ENCODE results near the gene BCKDHB.

BCKDHB gene

GRCh38 chr6:80356545-80356944 lies 250.1 kb downstream of the BCKDHB start:
- Histone ChIP-seq H3K4me3 (ENCODE audit: low read length) (no peak overlapping the region), H3K36me3 (ENCODE audit: control insufficient read depth, insufficient read depth, low read length) (no peaks in the 10 kb centered on the region), H3K79me2 (ENCODE audit: control insufficient read depth, insufficient read depth, low read length) (no peaks in the 10 kb centered on the region), H4K8ac (ENCODE audit: low read depth, low read length) (no peak overlapping the region), H3K18ac (ENCODE audit: low read length) (no peak overlapping the region), H3K27me3 (ENCODE audit: insufficient read depth, low read length, poor library complexity) (no peaks in the 10 kb centered on the region), H3K4ac (ENCODE audit: low read depth, low read length) (no peak overlapping the region), H3K23ac (ENCODE audit: low read length) (no peak overlapping the region), H3K4me1 (ENCODE audit: control insufficient read depth, low read depth, low read length) (no peaks in the 10 kb centered on the region), H2AK5ac (ENCODE audit: low read length) (no peak overlapping the region), H3K27ac (ENCODE audit: low read depth, low read length) (no peak overlapping the region), H2BK120ac (ENCODE audit: low read depth, low read length) (no peak overlapping the region), H2BK5ac (ENCODE audit: low read length) (no peak overlapping the region), H3K4me2 (ENCODE audit: low read length) (no peak overlapping the region), H3K56ac (ENCODE audit: low read length) (no peak overlapping the region), H3K79me1 (ENCODE audit: low read length) (no peaks in the 10 kb centered on the region), H2BK15ac (replicated peaks; ENCODE audit: low read depth) (no peak overlapping the region), H4K5ac (ENCODE audit: low read length) (no peak overlapping the region), H3K9ac (ENCODE audit: low read length) (no peak overlapping the region)
- DNase-seq, result no peak
- WGBS (ENCODE audit: extremely low coverage, insufficient coverage, low lambda C conversion rate), result no CpG with 5 or more reads among the region's 2 CpGs

GRCh38 chr6:80357081-80357480 lies 250.6 kb downstream of the BCKDHB start:
- Histone ChIP-seq H2AK5ac (ENCODE audit: low read length) (no peak overlapping the region), H2BK5ac (ENCODE audit: low read length) (no peak overlapping the region)
- WGBS (ENCODE audit: extremely low coverage, insufficient coverage, low lambda C conversion rate), result no CpG with 5 or more reads among the region's 2 CpGs

GRCh38 chr6:80357674-80358073 lies 251.2 kb downstream of the BCKDHB start:
- Histone ChIP-seq H2BK15ac (replicated peaks; ENCODE audit: low read depth) (no peak overlapping the region), H3K9ac (ENCODE audit: low read length) (no peak overlapping the region), H4K8ac (ENCODE audit: low read depth, low read length) (no peak overlapping the region), H3K18ac (ENCODE audit: low read length) (no peak overlapping the region), H3K79me1 (ENCODE audit: low read length) (no peaks in the 10 kb centered on the region), H2AK5ac (ENCODE audit: low read length) (no peak overlapping the region), H3K4me1 (ENCODE audit: control insufficient read depth, low read depth, low read length) (no peaks in the 10 kb centered on the region), H3K23ac (ENCODE audit: low read length) (no peak overlapping the region), H3K56ac (ENCODE audit: low read length) (no peak overlapping the region), H3K27me3 (ENCODE audit: insufficient read depth, low read length, poor library complexity) (no peaks in the 10 kb centered on the region), H2BK120ac (ENCODE audit: low read depth, low read length) (no peak overlapping the region), H3K4me2 (ENCODE audit: low read length) (no peak overlapping the region), H3K36me3 (ENCODE audit: control insufficient read depth, insufficient read depth, low read length) (no peaks in the 10 kb centered on the region), H3K4me3 (ENCODE audit: low read length) (no peak overlapping the region), H3K27ac (ENCODE audit: low read depth, low read length) (no peak overlapping the region), H3K4ac (ENCODE audit: low read depth, low read length) (no peak overlapping the region), H4K5ac (ENCODE audit: low read length) (no peak overlapping the region), H2BK5ac (ENCODE audit: low read length) (no peak overlapping the region), H3K79me2 (ENCODE audit: control insufficient read depth, insufficient read depth, low read length) (no peaks in the 10 kb centered on the region)
- WGBS (ENCODE audit: extremely low coverage, insufficient coverage, low lambda C conversion rate), result no CpG with 5 or more reads among the region's 2 CpGs
- no peak for DNase-seq

More at GRCh38 chr6:80357081-80357480, 250.6 kb downstream of the BCKDHB start:
- no peak overlapping the region for H2BK15ac ChIP-seq (replicated peaks; ENCODE audit: low read depth)
- H3K18ac ChIP-seq (ENCODE audit: low read length), result no peak overlapping the region
- no peak overlapping the region for H3K4me3 ChIP-seq (ENCODE audit: low read length)
- H3K79me1 ChIP-seq (ENCODE audit: low read length), result no peaks in the 10 kb centered on the region
- H3K27me3 ChIP-seq (ENCODE audit: insufficient read depth, low read length, poor library complexity), result no peaks in the 10 kb centered on the region
- no peak for DNase-seq
- H2BK120ac ChIP-seq (ENCODE audit: low read depth, low read length), result no peak overlapping the region
- no peak overlapping the region for H3K27ac ChIP-seq (ENCODE audit: low read depth, low read length)
- H3K79me2 ChIP-seq (ENCODE audit: control insufficient read depth, insufficient read depth, low read length), result no peaks in the 10 kb centered on the region
- no peak overlapping the region for H3K56ac ChIP-seq (ENCODE audit: low read length)
- H3K4ac ChIP-seq (ENCODE audit: low read depth, low read length), result no peak overlapping the region
- H3K4me1 ChIP-seq (ENCODE audit: control insufficient read depth, low read depth, low read length), result no peaks in the 10 kb centered on the region
- H4K8ac ChIP-seq (ENCODE audit: low read depth, low read length), result no peak overlapping the region
- H4K5ac ChIP-seq (ENCODE audit: low read length), result no peak overlapping the region
- no peak overlapping the region for H3K9ac ChIP-seq (ENCODE audit: low read length)
- H3K23ac ChIP-seq (ENCODE audit: low read length), result no peak overlapping the region
- no peak overlapping the region for H3K4me2 ChIP-seq (ENCODE audit: low read length)
- no peaks in the 10 kb centered on the region for H3K36me3 ChIP-seq (ENCODE audit: control insufficient read depth, insufficient read depth, low read length)

GRCh38 chr6:80363501-80364122 lies 257.1 kb downstream of the BCKDHB start:
- Histone ChIP-seq H3K4me1 (ENCODE audit: control insufficient read depth, low read depth, low read length) (no peaks in the 10 kb centered on the region), H2BK15ac (replicated peaks; ENCODE audit: low read depth) (no peak overlapping the region), H4K5ac (ENCODE audit: low read length) (no peak overlapping the region), H3K4ac (ENCODE audit: low read depth, low read length) (no peak overlapping the region), H2BK120ac (ENCODE audit: low read depth, low read length) (no peak overlapping the region), H3K27me3 (ENCODE audit: insufficient read depth, low read length, poor library complexity) (no peaks in the 10 kb centered on the region), H3K56ac (ENCODE audit: low read length) (no peak overlapping the region), H3K9ac (ENCODE audit: low read length) (no peak overlapping the region), H3K36me3 (ENCODE audit: control insufficient read depth, insufficient read depth, low read length) (no peaks in the 10 kb centered on the region), H4K8ac (ENCODE audit: low read depth, low read length) (no peak overlapping the region), H3K4me3 (ENCODE audit: low read length) (no peak overlapping the region), H3K79me1 (ENCODE audit: low read length) (no peaks in the 10 kb centered on the region), H2BK5ac (ENCODE audit: low read length) (no peak overlapping the region), H3K23ac (ENCODE audit: low read length) (no peak overlapping the region), H3K79me2 (ENCODE audit: control insufficient read depth, insufficient read depth, low read length) (no peaks in the 10 kb centered on the region), H2AK5ac (ENCODE audit: low read length) (no peak overlapping the region), H3K18ac (ENCODE audit: low read length) (no peak overlapping the region), H3K4me2 (ENCODE audit: low read length) (no peak overlapping the region), H3K27ac (ENCODE audit: low read depth, low read length) (no peak overlapping the region)
- DNase-seq, result no peak
- no CpG with 5 or more reads among the region's 3 CpGs for WGBS (ENCODE audit: extremely low coverage, insufficient coverage, low lambda C conversion rate)

- WGBS (ENCODE audit: extremely low coverage, insufficient coverage, low lambda C conversion rate), result no CpG with 5 or more reads among the region's 3 CpGs
Measured at GRCh38 chr6:80364149-80364548, 257.7 kb downstream of the BCKDHB start.

GRCh38 chr6:80366051-80366450 lies 259.6 kb downstream of the BCKDHB start:
- H3K79me1 ChIP-seq (ENCODE audit: low read length), result no peaks in the 10 kb centered on the region
- H2AK5ac ChIP-seq (ENCODE audit: low read length), result no peak overlapping the region
- no peak overlapping the region for H3K4ac ChIP-seq (ENCODE audit: low read depth, low read length)
- no peak overlapping the region for H2BK15ac ChIP-seq (replicated peaks; ENCODE audit: low read depth)
- H3K4me1 ChIP-seq (ENCODE audit: control insufficient read depth, low read depth, low read length), result no peaks in the 10 kb centered on the region
- no peaks in the 10 kb centered on the region for H3K27me3 ChIP-seq (ENCODE audit: insufficient read depth, low read length, poor library complexity)
- no peak overlapping the region for H4K8ac ChIP-seq (ENCODE audit: low read depth, low read length)
- H3K79me2 ChIP-seq (ENCODE audit: control insufficient read depth, insufficient read depth, low read length), result no peaks in the 10 kb centered on the region
- no peak overlapping the region for H4K5ac ChIP-seq (ENCODE audit: low read length)
- no peak overlapping the region for H3K18ac ChIP-seq (ENCODE audit: low read length)
- H3K4me2 ChIP-seq (ENCODE audit: low read length), result no peak overlapping the region
- WGBS (ENCODE audit: extremely low coverage, insufficient coverage, low lambda C conversion rate), result no CpG with 5 or more reads among the region's 4 CpGs
- H2BK5ac ChIP-seq (ENCODE audit: low read length), result no peak overlapping the region
- no peak overlapping the region for H2BK120ac ChIP-seq (ENCODE audit: low read depth, low read length)
- H3K36me3 ChIP-seq (ENCODE audit: control insufficient read depth, insufficient read depth, low read length), result no peaks in the 10 kb centered on the region
- DNase-seq, result no peak
- H3K27ac ChIP-seq (ENCODE audit: low read depth, low read length), result no peak overlapping the region
- no peak overlapping the region for H3K4me3 ChIP-seq (ENCODE audit: low read length)
- H3K56ac ChIP-seq (ENCODE audit: low read length), result no peak overlapping the region
- H3K9ac ChIP-seq (ENCODE audit: low read length), result no peak overlapping the region
- no peak overlapping the region for H3K23ac ChIP-seq (ENCODE audit: low read length)

More at GRCh38 chr6:80364149-80364548, 257.7 kb downstream of the BCKDHB start:
- Histone ChIP-seq H3K56ac (ENCODE audit: low read length) (no peak overlapping the region), H3K4me1 (ENCODE audit: control insufficient read depth, low read depth, low read length) (no peaks in the 10 kb centered on the region), H2BK15ac (replicated peaks; ENCODE audit: low read depth) (no peak overlapping the region), H3K36me3 (ENCODE audit: control insufficient read depth, insufficient read depth, low read length) (no peaks in the 10 kb centered on the region), H3K79me2 (ENCODE audit: control insufficient read depth, insufficient read depth, low read length) (no peaks in the 10 kb centered on the region), H3K79me1 (ENCODE audit: low read length) (no peaks in the 10 kb centered on the region), H3K23ac (ENCODE audit: low read length) (no peak overlapping the region), H2AK5ac (ENCODE audit: low read length) (no peak overlapping the region), H3K9ac (ENCODE audit: low read length) (no peak overlapping the region), H3K27ac (ENCODE audit: low read depth, low read length) (no peak overlapping the region), H3K4me3 (ENCODE audit: low read length) (no peak overlapping the region), H2BK120ac (ENCODE audit: low read depth, low read length) (no peak overlapping the region), H3K4ac (ENCODE audit: low read depth, low read length) (no peak overlapping the region), H3K18ac (ENCODE audit: low read length) (no peak overlapping the region), H3K27me3 (ENCODE audit: insufficient read depth, low read length, poor library complexity) (no peaks in the 10 kb centered on the region), H3K4me2 (ENCODE audit: low read length) (no peak overlapping the region), H2BK5ac (ENCODE audit: low read length) (no peak overlapping the region), H4K5ac (ENCODE audit: low read length) (no peak overlapping the region), H4K8ac (ENCODE audit: low read depth, low read length) (no peak overlapping the region)
- DNase-seq, result no peak

All from mesendoderm (in vitro differentiated cells).